Stimulated activated CD4-positive, alpha-beta T cell treated with anti-CD3 and anti-CD28 coated beads, Interleukin-4, amount 100 ng/mL, for 48 hours (primary cell): ENCODE measurements around the gene KCNK2.

Source experiments
- DNase-seq, 2 donors: peaks; one replicate each; pipeline ENCODE4 v3.0.0-alpha.2; 2020; ENCODE audit warnings: low read depth in 2 of 2

Gene KCNK2

GRCh38 chr1:215252164-215252563, 169.6 kb downstream of the KCNK2 start:
- no peak for DNase-seq

- no peak for DNase-seq
Observed at GRCh38 chr1:215256936-215257679, 174.6 kb downstream of the KCNK2 start.

GRCh38 chr1:215260711-215261110, 178.2 kb downstream of the KCNK2 start:
- no peak for DNase-seq

- no peak for DNase-seq
Observed at GRCh38 chr1:215262106-215262505, 179.6 kb downstream of the KCNK2 start.

GRCh38 chr1:215263636-215264035, 181.1 kb downstream of the KCNK2 start:
- DNase-seq, result no peak

- DNase-seq, result no peak
Observed at GRCh38 chr1:215264649-215265048, 182.1 kb downstream of the KCNK2 start.

- no peak for DNase-seq
Observed at GRCh38 chr1:215267495-215267894, 185.0 kb downstream of the KCNK2 start.

GRCh38 chr1:215269955-215270354, 187.4 kb downstream of the KCNK2 start:
- DNase-seq, result no peak

GRCh38 chr1:215273838-215274516, 191.4 kb downstream of the KCNK2 start:
- no peak for DNase-seq

GRCh38 chr1:215276582-215276981, 194.0 kb downstream of the KCNK2 start:
- no peak for DNase-seq

GRCh38 chr1:215277532-215277931, 195.0 kb downstream of the KCNK2 start:
- DNase-seq, result no peak

- no peak for DNase-seq
Observed at GRCh38 chr1:215279682-215280081, 197.1 kb downstream of the KCNK2 start.

GRCh38 chr1:215282557-215282956, 200.0 kb downstream of the KCNK2 start:
- no peak for DNase-seq

GRCh38 chr1:215285013-215285800, 202.7 kb downstream of the KCNK2 start:
- DNase-seq, result no peak
